WI38 (cell line): Measurements from ENCODE around the gene FAS.

ENCODE experiments used
- H3K4me3 ChIP-seq: 2 replicates; pipeline ENCODE4 v1.5.1; 2011; ENCODE audit warnings: low read depth, mild to moderate bottlenecking, control low read depth, low read length
- TF ChIP-seq, protein P1 (sequence below): IDR thresholded peaks from 2 replicates; pipeline ENCODE4 v1.5.1; 2012; ENCODE audit warnings: low read depth, mild to moderate bottlenecking, control low read depth, low read length

FAS gene

GRCh38 chr10:88980247-88980646, 10.4 kb upstream of the FAS start:
- TF ChIP-seq, protein P1, sequence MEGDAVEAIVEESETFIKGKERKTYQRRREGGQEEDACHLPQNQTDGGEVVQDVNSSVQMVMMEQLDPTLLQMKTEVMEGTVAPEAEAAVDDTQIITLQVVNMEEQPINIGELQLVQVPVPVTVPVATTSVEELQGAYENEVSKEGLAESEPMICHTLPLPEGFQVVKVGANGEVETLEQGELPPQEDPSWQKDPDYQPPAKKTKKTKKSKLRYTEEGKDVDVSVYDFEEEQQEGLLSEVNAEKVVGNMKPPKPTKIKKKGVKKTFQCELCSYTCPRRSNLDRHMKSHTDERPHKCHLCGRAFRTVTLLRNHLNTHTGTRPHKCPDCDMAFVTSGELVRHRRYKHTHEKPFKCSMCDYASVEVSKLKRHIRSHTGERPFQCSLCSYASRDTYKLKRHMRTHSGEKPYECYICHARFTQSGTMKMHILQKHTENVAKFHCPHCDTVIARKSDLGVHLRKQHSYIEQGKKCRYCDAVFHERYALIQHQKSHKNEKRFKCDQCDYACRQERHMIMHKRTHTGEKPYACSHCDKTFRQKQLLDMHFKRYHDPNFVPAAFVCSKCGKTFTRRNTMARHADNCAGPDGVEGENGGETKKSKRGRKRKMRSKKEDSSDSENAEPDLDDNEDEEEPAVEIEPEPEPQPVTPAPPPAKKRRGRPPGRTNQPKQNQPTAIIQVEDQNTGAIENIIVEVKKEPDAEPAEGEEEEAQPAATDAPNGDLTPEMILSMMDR: no peak

GRCh38 chr10:88980800-88981199, 9.8 kb upstream of the FAS start:
- TF ChIP-seq, protein P1: no peak
- H3K4me3 ChIP-seq: no peak overlapping the region

More at GRCh38 chr10:88980247-88980646, 10.4 kb upstream of the FAS start:
- H3K4me3 ChIP-seq: no peak overlapping the region

- TF ChIP-seq, protein P1: no peak
- H3K4me3 ChIP-seq: no peak overlapping the region
These were observed 9.2 kb upstream of the FAS start for GRCh38 chr10:88981435-88981834.

- TF ChIP-seq, protein P1: no peak
- no peak overlapping the region for H3K4me3 ChIP-seq
These were observed 8.2 kb upstream of the FAS start for GRCh38 chr10:88982366-88982765.

GRCh38 chr10:88983206-88983605, 7.4 kb upstream of the FAS start:
- no peak overlapping the region for H3K4me3 ChIP-seq
- TF ChIP-seq, protein P1: no peak

DNA sequence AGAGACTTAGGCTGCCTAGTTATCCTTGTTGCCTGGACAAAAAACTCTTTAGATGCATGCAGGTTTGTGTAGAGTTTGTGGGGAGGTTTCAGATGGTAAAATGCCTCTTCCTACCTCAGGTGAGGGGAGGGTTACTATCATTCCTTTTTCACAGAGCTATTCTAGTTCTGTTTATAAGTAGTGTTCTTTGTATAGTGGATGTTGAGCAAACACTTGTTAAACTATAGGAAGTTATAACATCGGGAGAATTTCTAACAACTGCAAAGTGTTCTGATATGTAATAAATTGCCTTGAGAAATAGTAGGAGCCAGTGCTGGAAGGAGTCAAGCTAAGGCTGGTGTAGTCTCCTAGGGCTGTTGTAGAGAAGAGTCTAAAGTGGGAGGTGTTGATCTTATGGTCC, 6.7 kb upstream of the FAS start:
- no peak overlapping the region for H3K4me3 ChIP-seq
- TF ChIP-seq, protein P1: no peak

GRCh38 chr10:88984525-88984924, 6.1 kb upstream of the FAS start:
- H3K4me3 ChIP-seq: no peak overlapping the region
- TF ChIP-seq, protein P1: no peak
